Activated CD4-positive, alpha-beta T cell treated with anti-CD3 and anti-CD28 coated beads, Interleukin-2, Interleukin-6, amounts not matched to agents 100 ng/mL and 50 ng/mL, durations not matched to agents 16 hours and 8 hours (primary cell): ENCODE data around the gene GRPR.
"Not testable (repeated sequence)": the region's sequence is repeated elsewhere in the genome, so short reads cannot be mapped to it uniquely, and the experiment has no call there.

Experiments
- DNase-seq: peaks from one replicate; pipeline ENCODE4 v3.0.0-alpha.2; 2020

GRPR gene

DNA sequence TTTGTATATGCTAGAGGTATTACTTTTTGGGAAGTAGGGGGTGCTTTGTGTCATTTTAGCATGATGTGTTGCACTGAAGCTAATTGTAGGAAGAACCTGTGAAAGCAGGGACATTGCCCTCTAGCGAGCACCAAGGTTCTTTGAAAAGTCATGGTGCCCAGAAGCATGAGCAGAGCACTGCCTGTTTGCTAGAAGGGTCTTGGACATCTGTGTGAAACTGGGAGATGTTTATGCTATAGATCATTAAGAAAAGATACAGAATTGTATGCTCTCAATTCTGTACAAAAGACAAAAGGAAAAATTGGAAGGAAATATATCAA, 14.7 kb downstream of the GRPR start:
- DNase-seq, result peak; percentile 8

DNA sequence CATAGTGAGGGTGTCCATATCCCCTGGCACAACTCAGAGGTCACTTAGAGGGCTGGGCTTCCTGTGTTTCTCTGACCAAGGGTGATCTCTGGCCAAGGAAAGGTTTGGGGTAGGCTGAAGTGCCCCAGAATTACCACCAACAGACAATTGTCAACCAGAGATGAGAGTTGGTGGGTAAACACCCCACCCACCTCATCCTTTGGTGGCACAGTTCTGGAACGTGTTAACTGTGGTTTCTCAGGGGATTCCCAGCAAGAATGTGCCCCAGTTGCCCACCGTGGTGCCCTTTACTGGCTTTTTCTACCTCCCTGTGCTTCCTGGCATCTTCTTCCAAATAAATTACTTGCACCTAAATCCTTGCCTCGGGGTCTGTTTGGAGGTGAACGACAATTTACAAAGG, 17.1 kb downstream of the GRPR start:
- DNase-seq, result no peak

DNA sequence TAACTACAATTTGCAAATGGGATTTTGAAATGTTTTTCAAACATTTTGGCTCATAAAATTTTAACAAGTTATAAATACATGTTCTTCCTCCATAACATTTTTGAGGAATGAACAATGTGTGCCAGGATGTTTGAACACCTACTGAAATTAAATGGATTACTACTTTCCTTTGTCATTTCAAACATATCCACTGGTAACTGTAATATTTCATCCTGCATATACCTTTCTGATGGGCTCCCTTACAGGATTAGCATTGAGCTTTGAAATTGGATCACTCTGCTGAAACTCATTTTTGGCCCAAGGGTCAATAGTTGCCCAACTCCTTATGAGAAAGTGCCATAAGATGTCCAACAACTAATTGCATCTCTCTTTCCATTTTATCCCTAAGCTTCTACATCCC, 17.6 kb downstream of the GRPR start:
- DNase-seq, result no peak

DNA sequence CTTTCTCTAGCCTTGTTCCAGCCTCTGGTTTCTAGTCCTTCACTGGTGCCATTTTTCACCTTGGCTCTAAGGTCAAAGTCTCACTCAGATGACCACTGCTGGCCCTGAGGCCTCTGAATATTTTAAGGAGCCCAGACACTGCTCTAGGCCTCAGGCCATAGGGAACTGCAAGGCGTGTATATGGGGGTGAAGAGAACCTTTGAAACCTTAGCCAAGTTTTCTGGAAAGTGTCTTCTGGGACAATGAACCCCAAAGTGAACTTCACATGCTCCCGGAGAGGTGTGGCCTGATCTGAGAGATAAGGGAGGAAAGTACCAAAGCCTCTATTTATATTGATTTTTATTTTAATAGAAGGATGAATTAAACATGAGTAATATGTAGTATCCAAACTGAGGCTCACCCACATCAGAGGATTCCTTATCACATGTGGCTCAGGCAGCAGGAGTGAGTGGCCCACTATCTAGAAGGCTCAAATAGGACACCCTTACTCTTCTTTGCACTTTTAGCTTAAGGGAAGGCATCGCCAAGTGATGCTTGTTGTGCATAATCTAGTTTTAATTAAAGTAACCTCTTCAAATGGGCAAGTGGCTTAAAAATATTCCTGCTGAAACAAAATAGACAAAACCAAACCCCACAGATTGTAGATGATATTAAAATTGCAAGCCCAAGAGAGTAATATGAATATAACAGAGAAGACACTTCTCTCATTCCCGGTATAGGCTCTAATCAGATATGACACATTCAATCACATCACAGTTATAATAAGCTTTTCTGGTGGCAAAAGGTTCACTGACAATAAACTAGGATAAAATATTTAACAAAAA, 18.3 kb downstream of the GRPR start:
- DNase-seq, result no peak

DNA sequence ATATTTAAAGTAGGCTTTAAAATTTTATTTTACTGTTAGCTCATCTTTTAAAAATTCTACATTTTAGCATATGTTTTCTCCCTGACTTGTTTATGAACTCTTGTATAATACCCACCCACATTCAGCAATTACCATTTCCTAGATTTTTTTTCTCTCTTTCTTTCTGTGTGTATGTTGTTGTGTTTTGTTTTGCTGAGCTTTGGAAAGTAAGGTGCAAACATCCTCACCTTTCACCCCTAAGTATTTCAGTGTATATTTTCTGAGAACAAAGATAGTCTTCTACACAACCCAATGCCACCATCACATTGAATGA, 18.8 kb downstream of the GRPR start:
- DNase-seq, result no peak

DNA sequence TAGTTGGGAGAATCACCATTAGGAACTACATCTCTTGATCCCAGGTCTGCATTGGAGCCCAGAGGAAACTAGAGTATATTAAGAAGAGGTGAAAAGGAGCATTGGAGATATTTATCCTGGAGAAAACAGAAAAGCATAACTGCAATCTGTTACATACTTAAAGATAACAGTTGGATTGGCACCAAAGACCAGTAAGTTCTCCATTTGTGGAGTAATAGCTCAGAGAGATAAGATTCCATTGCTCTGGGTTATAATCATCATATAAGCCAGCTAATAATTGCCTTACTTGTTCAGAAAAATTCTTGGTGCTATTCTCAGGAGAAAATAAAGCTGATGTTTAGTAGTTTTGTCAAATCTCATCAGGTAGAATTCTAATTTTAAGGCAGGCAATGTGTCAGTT, 20.6 kb downstream of the GRPR start:
- no peak for DNase-seq

DNA sequence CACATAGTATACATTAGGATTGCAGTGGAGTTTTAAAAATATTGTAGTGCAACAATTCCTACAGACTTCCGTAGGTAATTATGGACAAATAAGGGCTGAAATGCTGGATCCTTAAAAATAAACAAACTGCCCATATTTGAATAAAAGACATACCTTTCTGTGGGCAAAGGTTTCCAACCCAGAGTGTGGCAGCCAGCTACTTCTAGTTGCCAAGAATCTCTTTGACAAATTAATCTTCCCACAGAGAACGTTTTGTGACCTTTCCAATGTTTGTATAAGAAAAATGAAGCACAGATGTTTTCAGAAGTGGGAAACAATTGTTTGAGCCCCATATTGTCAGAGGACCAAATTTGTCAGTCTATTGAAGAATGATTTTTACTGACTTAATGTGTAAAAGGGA, 21.1 kb downstream of the GRPR start:
- no peak for DNase-seq

DNA sequence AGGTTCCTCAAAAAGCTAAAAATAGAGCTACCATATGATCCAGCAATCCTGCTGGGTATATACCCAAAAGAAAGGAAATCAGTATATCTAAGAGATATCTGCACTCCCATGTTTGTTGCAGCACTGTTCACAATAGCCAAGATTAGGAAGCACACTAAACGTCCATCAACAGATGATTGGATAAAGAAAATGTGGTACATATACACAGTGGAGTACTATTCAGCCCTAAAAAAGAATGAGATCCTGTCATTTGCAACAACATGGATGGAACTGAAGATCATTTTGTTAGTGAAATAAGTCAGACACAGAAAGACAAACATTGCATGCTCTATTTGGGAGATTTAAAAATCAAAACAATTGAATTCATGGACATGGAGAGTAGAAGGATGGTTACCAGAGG, 21.7 kb downstream of the GRPR start:
- DNase-seq, result not testable (repeated sequence)

DNA sequence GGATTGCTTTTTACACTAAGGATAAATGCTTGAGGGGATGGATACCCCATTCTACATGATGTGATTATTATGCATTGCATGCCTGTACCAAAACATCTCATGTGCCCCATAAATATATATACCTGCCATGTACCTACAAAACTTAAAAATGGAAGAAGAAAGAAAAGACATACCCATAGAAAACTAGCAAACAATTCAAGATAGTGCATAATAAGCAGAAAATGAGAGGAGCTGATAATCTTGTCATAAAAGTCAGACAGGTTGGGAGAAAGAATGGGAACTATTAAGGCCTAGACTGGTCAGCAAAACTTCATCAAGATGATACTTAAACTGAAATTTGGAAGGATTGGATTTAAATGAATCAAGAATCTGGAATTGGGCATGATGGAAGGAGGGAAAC, 22.3 kb downstream of the GRPR start:
- no peak for DNase-seq

DNA sequence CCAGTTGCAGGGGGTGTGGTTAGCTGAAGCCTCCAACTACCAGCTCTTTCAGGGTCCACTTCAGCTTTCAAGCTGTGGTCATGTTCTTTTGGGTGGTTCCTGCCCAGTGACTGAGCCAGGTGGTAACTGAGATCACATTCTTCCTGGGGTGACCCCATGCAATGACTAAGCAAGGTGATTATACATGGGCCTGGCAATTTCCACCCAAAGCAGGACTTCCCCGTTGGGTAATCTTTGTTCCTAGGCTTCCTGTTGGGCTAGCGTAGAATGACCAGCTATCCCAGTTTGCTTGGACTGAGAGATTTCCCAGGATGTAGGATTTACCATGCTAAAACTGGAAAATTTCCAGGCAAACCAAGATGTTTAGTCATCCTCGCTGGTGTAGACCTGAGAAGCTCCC, 25.5 kb downstream of the GRPR start:
- DNase-seq, result no peak

DNA sequence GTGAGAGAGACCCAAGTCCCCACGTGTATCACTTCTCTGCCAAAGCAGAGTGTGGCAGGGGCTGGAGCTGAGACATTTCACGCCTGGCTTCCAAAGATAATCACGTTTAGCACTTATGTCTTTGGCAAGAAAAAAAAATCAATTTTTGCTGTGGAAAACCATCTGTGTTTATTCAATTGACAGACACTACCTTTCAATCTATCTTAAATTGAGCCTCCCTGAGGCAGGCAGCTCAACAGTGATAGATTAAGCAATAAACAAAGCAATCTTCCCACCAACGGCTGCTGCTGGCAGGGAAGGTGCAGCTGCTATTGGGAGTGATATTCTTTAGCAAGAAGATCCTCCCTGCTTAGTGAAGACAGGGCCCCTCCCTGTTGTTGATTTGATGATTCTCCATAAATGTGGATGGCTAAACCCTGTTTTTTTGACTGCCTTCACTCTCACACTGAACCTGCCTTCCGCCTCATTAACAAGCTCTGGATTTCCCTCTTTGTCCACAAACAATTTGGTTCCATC, 32.3 kb downstream of the GRPR start:
- DNase-seq, result no peak

DNA sequence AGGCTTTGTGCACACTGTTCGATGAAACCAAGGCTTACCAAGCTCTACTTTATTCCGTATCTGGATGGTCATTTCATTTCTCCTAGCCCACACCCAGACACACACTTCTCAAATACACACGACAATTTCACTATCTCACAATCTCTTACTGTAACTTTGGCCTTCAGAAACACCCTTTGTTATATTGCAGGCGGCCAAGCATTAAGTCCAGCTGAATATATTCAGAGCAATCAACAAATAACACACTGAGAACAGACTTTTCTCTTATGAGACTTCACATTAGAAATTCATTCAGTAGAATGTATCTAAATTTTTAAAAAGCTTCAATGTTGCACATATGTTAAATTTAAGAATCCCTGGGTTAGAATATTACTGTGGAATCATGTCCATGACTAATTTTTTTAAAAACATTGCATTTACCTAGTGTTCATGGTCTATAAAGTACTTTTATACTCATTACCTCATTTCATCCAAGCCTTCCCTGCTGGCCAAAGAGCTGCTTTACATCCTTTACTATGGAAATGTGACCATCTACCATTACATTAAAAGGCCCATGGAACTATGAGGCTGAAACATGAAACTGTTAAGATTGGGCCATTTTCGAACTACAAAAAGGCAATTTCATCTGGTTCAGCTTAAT, 33.4 kb downstream of the GRPR start:
- no peak for DNase-seq

DNA sequence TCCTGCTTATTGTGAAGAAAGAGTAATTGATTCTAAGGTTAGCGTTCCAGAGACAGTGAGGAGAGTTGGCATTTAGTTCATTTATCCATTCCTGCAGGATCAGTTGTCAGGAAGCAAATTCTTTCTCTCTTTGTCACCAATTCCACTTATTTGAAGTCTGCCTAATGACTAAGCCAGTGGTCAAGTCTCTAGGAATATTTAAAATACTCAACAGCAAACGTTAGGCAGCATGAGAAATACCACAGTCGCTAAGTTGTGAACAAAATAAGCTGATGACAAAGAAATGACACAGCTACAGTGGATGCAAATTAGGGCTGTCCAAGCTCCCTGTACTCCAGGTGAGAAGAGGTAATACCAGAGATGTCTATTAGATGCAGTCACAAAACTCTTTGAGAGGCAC, 37.4 kb downstream of the GRPR start:
- no peak for DNase-seq

DNA sequence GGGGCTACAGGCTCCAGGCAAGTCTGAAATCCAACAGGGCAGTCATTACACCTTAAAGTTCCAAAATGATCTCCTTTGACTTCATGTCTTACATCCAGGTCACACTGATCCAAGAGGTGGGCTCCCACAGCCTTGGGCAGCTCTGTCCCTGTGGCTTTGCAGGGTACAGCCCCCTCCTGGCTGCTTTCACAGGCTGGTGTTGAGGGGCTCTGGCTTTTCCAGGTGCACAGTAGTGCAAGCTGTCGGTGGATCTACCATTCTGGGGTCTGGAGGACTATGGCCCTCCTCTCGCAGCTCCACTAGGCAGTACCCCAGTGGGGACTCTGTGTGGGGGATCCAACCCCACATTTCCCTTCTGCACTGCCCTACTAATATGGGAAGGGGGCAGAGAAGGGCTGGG, 37.8 kb downstream of the GRPR start:
- not testable (repeated sequence) for DNase-seq

DNA sequence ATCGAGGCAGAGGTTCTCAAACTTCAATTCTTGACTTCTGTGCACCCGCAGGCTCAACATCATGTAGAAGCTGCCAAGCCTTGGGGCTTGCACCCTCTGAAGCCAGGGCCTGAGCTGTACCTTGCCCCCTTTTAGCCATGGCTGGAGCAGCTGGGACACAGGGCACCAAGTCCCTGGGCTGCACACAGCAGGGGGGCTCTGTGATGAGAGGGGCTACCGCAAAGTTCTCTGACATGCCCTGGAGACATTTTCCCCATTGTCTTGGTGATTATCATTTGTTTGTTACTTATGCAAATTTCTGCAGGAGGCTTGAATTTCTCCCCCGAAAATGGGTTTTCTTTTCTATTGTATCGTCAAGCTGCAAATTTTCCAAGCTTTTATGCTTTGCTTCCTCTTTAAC, 39.0 kb downstream of the GRPR start:
- no peak for DNase-seq

DNA sequence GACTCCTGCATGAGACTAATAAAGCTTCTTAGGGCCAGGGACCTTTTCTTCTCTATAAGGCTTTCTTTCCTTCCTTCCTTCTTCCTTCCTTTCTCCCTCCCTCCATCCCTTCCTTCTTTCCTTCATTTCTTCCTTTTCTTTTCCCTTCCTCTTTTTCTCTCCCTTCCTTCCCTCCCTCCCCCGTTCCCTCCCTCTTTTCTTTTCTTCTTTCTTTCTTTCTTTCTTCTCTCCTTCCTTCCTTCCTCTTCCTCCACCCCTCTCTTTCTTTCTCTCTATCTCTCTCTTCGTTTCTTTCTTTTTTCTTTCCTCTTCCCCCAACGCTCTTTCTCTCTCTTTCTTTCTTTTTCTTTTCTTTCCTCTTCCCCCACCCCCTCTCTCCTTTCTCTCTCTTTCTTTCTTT, 41.4 kb downstream of the GRPR start:
- DNase-seq, result no peak

DNA sequence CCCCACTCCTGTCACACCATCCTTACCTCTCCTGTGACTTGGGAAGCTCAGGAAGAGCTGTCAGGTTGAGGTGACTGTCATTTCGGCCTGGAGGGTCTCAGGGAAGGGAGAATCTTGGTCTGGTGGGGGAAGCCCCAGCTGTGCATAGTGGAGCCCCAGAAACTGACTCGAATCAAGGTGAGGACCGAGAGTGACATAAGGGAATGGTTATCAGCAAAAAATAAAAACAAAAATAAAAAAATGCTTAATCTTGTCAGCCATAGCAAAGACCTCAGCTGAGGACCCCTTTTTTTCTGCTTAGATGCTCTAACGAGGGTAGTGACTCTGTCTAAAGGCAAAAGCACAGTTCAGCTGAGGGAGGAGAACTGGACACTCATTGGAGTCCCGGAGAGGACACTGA, 43.8 kb downstream of the GRPR start, which contains the start of gene MAGEB17:
Gene MAGEB17 (plus strand): TSS at position 301 of the 400 bp plus-strand sequence. CDS start 2,902 bp downstream, outside the sequence.
- no peak for DNase-seq

DNA sequence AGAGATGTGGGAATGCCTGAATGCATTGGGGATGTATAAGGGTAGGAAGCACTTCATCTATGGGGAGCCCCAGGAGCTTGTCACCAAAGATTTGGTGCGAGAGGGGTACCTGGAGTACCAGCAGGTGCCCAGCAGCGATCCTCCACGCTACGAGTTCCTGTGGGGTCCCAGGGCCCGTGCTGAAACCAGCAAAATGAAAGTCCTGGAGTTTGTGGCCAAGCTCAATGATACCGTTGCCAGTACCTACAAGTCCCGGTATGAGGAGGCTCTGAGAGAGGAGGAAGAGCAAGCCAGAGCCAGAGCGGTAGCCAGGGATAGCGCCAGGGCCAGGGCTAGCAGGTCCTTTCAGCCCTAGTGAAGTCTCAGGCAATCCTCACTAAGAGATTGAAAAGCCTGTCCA, 47.7 kb downstream of the GRPR start:
- no peak for DNase-seq

DNA sequence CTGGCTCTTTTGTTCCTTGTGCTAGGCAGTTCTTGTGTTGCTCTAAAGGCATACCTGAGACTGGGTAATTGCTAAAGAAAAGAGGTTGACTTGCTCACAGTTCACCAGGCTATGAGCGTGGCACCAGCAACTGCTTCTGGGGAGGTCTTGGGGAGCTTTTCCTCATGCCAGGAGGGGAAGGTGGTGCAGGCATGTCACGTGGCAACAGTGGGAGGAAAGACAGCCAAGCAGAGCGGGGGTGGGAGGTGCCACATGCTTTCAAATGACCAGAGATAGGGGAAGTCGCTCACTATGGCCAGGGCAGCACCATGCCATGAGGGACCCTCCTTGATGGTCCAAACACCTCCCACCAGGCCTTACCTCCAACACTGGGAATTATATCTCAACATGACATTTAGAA, 48.6 kb downstream of the GRPR start:
- no peak for DNase-seq

DNA sequence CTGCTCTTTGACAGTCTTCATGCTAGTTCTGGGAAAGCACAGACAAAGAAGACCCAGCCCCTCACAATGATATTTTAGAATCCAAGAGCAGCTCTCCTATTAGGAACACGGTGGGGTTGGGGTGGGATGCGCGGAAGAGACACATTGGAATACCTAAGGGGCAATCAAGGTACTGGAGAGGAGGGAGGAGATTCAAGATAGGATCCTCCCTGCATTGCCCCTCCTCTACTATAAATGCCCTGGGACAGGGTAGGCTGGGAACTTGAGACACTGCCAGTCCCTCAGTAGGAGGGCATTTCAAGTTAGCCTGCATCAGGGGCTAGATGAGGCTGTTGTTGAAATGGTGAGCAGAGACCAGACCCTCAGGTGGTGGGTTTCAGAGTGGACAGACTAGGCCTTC, 49.0 kb downstream of the GRPR start:
- no peak for DNase-seq

DNA sequence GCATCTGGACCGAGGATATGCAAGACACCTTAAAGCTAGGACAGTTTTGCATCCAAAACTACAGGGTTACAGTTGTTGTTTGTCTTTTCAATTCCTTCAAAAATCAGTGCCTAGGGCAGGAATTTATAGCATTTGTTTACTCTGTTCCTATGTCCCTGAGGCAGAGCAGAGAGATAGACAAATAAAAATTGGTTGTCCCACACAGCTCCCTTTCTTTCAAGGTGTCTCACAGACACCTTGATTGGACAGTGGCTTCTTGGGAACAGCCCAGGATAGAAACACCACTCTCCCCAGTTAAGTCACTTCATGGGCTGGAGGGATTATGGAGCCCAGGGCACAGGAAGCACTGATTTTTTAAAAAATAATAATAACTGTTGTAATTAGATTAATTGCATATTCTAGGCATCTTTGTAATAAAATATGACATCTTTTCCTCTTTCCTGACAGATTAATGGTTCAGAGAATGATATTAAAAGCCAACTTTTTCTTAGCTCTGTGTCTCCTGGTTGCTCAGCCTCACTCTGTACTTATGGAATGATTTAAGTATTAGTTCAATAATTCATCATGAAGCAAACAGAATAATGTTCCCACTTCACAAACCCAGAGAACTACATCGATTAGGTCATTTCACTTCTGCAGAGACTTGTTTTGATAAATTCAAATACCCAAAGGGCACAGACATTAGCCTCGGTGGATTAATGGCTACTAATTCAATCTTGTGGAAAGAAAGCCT, 52.1 kb downstream of the GRPR start:
- DNase-seq, result no peak

DNA sequence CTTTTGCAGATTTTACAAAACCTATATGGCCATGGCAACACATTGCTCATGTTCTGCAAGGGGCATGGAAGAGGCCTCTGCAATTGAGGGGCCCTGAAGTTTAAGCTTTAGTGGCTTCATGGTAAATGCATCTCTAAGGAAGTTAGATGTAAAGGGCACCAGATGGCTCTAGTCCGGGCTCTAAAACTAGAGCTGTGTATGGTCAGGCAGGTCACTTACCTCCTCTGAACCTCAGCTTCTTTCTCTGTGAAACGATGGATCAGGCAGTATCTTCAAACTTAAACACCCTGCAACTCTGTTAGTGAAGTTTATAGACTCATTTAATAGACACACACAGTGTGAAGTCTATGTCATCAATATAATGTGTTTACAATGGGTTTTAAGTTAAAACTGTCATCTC, 53.9 kb downstream of the GRPR start:
- DNase-seq, result no peak

DNA sequence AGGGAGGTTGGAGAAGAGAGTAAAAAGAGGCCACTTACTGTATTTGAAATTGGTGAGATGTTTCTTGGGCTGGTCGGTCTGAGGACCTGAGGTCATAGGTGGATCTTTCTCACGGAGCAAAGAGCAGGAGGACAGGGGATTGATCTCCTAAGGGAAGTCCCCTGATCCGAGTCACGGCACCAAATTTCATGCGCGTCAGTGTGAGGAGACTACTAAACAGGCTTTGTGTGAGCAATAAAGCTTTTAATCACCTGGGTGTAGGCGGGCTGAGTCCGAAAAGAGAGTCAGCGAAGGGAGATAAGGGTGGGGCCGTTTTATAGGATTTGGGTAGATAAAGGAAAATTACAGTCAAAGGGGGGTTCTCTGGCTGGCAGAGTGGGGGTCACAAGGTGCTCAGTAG, 60.5 kb downstream of the GRPR start:
- not testable (repeated sequence) for DNase-seq

DNA sequence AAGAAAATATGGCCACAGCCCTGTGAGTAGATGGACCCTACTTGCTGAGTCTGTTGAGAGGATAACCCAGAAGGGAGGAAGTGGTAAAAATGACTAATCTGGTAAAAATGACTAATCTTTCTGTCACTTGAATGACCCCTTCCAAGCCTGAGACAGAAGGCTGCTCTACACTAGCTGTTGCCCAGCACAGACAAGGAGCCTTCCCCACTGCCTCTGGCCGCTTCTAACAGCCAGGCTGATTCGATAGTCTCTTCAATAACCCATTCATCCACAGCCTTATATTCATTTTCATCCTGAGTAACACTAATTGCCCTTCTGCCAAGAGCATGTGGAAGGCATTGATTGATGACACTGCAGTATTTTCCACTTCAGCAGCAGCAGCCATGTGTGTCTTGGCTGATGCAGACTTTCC, 62.4 kb downstream of the GRPR start:
- peak; percentile 24 for DNase-seq
